ENCODE data around the gene BICD1. TPM values are rescaled to one million over a fixed set of nuclear protein-coding genes. Genes with fewer than 3 reads are reported as not detected.

BICD1 gene
- total RNA-seq, 1 experiment from 2014 or later = 41.3 TPM

- Histone ChIP-seq H3K4me3 (no peak overlapping the region), H3K36me3 (ENCODE audit: low read depth) (no peaks in the 10 kb centered on the region), H3F3A (ENCODE audit: insufficient read depth, low read depth) (peaks cover 4% of the 10 kb centered on the region; the same call in 1 of the 2 replicates), H2AFZ (no peak overlapping the region), H3K79me2 (ENCODE audit: low read depth) (no peaks in the 10 kb centered on the region), H3K4me2 (no peak overlapping the region), H3K27me3 (ENCODE audit: insufficient read depth, low read depth) (no peaks in the 10 kb centered on the region), H4K20me1 (ENCODE audit: insufficient read depth) (no peaks in the 10 kb centered on the region), H3K27ac (no peak overlapping the region), H3K4me1 (replicated peaks; ENCODE audit: insufficient read depth) (0 out of 2 replicates have a peak, but pooled peaks cover 5% of the 10 kb centered on the region), H3K9me3 (ENCODE audit: insufficient read depth, low read depth) (no peaks in the 10 kb centered on the region), H3K9me2 (ENCODE audit: insufficient read depth) (no peaks in the 10 kb centered on the region)
- intact Hi-C loops (cut with micrococcal nuclease; ENCODE audit: unreplicated experiment) = no loop called here
- no peak for DNase-seq
- no peak for TF ChIP-seq CTCF (conservative IDR thresholded peaks at IDR 0.05)
- no peak for TF ChIP-seq EZH2 (IDR thresholded peaks at IDR 0.05; ENCODE audit: low read depth)
- no TSS peak for BruUV-seq (replicated peaks)
- ChIA-PET POLR2A (ENCODE audit: unreplicated experiment) (no interaction called here), CTCF (interaction anchor here (0.7 kb wide), 1 partner anchor 373 kb away, joined by 5 read pairs; no protein-coding TSS in a partner anchor)
Measured at GRCh38 chr12:32331133-32331532, 224.5 kb downstream of the BICD1 start.

GRCh38 chr12:32332446-32332845, 225.8 kb downstream of the BICD1 start:
- peaks cover 3% of the 10 kb centered on the region; the same call in 1 of the 2 replicates for H3K36me3 ChIP-seq (ENCODE audit: low read depth)
- no peaks in the 10 kb centered on the region for H3K27me3 ChIP-seq (ENCODE audit: insufficient read depth, low read depth)
- H3K4me2 ChIP-seq = no peak overlapping the region
- no peaks in the 10 kb centered on the region for H3K9me3 ChIP-seq (ENCODE audit: insufficient read depth, low read depth)
- H4K20me1 ChIP-seq (ENCODE audit: insufficient read depth) = no peaks in the 10 kb centered on the region
- H3K9me2 ChIP-seq (ENCODE audit: insufficient read depth) = no peaks in the 10 kb centered on the region
- TF ChIP-seq EZH2 (IDR thresholded peaks at IDR 0.05; ENCODE audit: low read depth) (no peak), CTCF (conservative IDR thresholded peaks at IDR 0.05) (no peak)
- H3K79me2 ChIP-seq (ENCODE audit: low read depth) = no peaks in the 10 kb centered on the region
- DNase-seq = no peak
- 0 out of 2 replicates have a peak, but pooled peaks cover 5% of the 10 kb centered on the region for H3K4me1 ChIP-seq (replicated peaks; ENCODE audit: insufficient read depth)
- ChIA-PET POLR2A (ENCODE audit: unreplicated experiment) (no interaction called here), CTCF (no interaction called here)
- H3K4me3 ChIP-seq = no peak overlapping the region
- intact Hi-C loops (cut with micrococcal nuclease; ENCODE audit: unreplicated experiment) = no loop called here
- no TSS peak for BruUV-seq (replicated peaks)
- H3F3A ChIP-seq (ENCODE audit: insufficient read depth, low read depth) = peaks cover 4% of the 10 kb centered on the region; the same call in 1 of the 2 replicates
- H2AFZ ChIP-seq = no peak overlapping the region
- H3K27ac ChIP-seq = no peak overlapping the region

GRCh38 chr12:32334371-32334777, 227.7 kb downstream of the BICD1 start:
- Histone ChIP-seq H3K4me1 (replicated peaks; ENCODE audit: insufficient read depth) (0 out of 2 replicates have a peak, but pooled peaks cover 5% of the 10 kb centered on the region), H3F3A (ENCODE audit: insufficient read depth, low read depth) (peaks cover 3% of the 10 kb centered on the region; the same call in 1 of the 2 replicates), H4K20me1 (ENCODE audit: insufficient read depth) (no peaks in the 10 kb centered on the region), H3K27me3 (ENCODE audit: insufficient read depth, low read depth) (no peaks in the 10 kb centered on the region), H2AFZ (no peak overlapping the region), H3K79me2 (ENCODE audit: low read depth) (no peaks in the 10 kb centered on the region), H3K36me3 (ENCODE audit: low read depth) (peaks cover 10% of the 10 kb centered on the region; the same call in 1 of the 2 replicates), H3K9me2 (ENCODE audit: insufficient read depth) (no peaks in the 10 kb centered on the region), H3K27ac (no peak overlapping the region), H3K4me2 (no peak overlapping the region), H3K9me3 (ENCODE audit: insufficient read depth, low read depth) (no peaks in the 10 kb centered on the region), H3K4me3 (no peak overlapping the region)
- ChIA-PET CTCF (interaction anchor here (0.6 kb wide), 2 partner anchors 43 to 296 kb away, joined by 3 to 7 read pairs; no protein-coding TSS in a partner anchor), POLR2A (ENCODE audit: unreplicated experiment) (no interaction called here)
- no peak for TF ChIP-seq EZH2 (IDR thresholded peaks at IDR 0.05; ENCODE audit: low read depth)
- no peak for TF ChIP-seq CTCF (conservative IDR thresholded peaks at IDR 0.05)
- no TSS peak for BruUV-seq (replicated peaks)
- no peak for DNase-seq
- intact Hi-C loops (cut with micrococcal nuclease; ENCODE audit: unreplicated experiment) = no loop called here

Data from PC-9 (cell line).